Suprapubic skin (tissue), 4 donors: ENCODE data around the gene NEMF. TPM values are rescaled to one million over a fixed set of nuclear protein-coding genes. Genes with fewer than 3 reads are reported as not detected.

Source experiments
- DNase-seq, 2 donors: peaks; one replicate each; pipeline ENCODE4 v3.0.0-alpha.2; 2019; ENCODE audit warnings: low spot score in 2 of 2
- H3K27ac ChIP-seq: fragments of 200-600 bp; sonication (generic); one replicate; pipeline ENCODE4 v1.5.1; 2019
- H3K27me3 ChIP-seq: fragments of 200-600 bp; sonication (generic); one replicate; pipeline ENCODE4 v1.5.1; 2019
- H3K36me3 ChIP-seq: fragments of 200-600 bp; sonication (generic); one replicate; pipeline ENCODE4 v1.5.1; 2019
- H3K4me1 ChIP-seq: fragments of 200-600 bp; sonication (generic); one replicate; pipeline ENCODE4 v1.5.1; 2019
- H3K4me3 ChIP-seq: fragments of 200-600 bp; sonication (generic); one replicate; pipeline ENCODE4 v1.5.1; 2019; ENCODE audit warnings: mild to moderate bottlenecking
- H3K9me3 ChIP-seq: fragments of 200-600 bp; sonication (generic); one replicate; pipeline ENCODE4 v1.5.1; 2019
- EP300 ChIP-seq: sonication (generic); formaldehyde crosslinking; IDR thresholded peaks from one replicate; pipeline ENCODE4 v1.6.1; 2017; ENCODE audit warnings: antibody characterized with exemption
- POLR2A ChIP-seq, 2 donors: fragments of 450-650 bp; IDR thresholded peaks; one replicate each; pipeline ENCODE4 v1.6.1; 2017; ENCODE audit warnings: antibody characterized with exemption in 2 of 2, mild to moderate bottlenecking in 2 of 2, moderate library complexity in 2 of 2
- POLR2AphosphoS5 ChIP-seq, 3 donors: sonication (generic); formaldehyde crosslinking; IDR thresholded peaks; one replicate each; pipeline ENCODE4 v1.6.1; 2017; ENCODE audit warnings: antibody characterized with exemption in 3 of 3
- WGBS: methylation state at CpG from one replicate; pipeline ENCODE4 v1.1.5; 2018; 5-methylcytosine and 5-hydroxymethylcytosine counted together
- total RNA-seq, 4 donors: library from RNA; depleted of rRNA; stranded (reverse); fragments of >200 nt; gene quantifications; one replicate each; pipeline ENCODE4 v1.1.0, GENCODE V29; 2016
- TF ChIP-seq, protein P1 (sequence below), 2 donors: fragments of 200-600 bp in 1 of 2; fragments of 450-650 bp in 1 of 2; sonication (generic) in 1 of 2; IDR thresholded peaks; one replicate each; pipeline ENCODE4 v1.5.1; 2016 to 2019; ENCODE audit warnings: antibody characterized with exemption in 2 of 2, mild to moderate bottlenecking in 1 of 2, moderate library complexity in 1 of 2

NEMF gene
- total RNA-seq, 4 donors from 2014 or later, result 70.6 to 181 (median 81.5) TPM

- H3K36me3 ChIP-seq, result no peaks in the 10 kb centered on the region
- DNase-seq, result peak in 1 of 2 donors; percentile 84
- TF ChIP-seq EP300, result no peak
- no peak for TF ChIP-seq POLR2A (IDR thresholded peaks at IDR 0.05)
- no peak for TF ChIP-seq POLR2AphosphoS5 (IDR thresholded peaks at IDR 0.05)
- TF ChIP-seq, protein P1, sequence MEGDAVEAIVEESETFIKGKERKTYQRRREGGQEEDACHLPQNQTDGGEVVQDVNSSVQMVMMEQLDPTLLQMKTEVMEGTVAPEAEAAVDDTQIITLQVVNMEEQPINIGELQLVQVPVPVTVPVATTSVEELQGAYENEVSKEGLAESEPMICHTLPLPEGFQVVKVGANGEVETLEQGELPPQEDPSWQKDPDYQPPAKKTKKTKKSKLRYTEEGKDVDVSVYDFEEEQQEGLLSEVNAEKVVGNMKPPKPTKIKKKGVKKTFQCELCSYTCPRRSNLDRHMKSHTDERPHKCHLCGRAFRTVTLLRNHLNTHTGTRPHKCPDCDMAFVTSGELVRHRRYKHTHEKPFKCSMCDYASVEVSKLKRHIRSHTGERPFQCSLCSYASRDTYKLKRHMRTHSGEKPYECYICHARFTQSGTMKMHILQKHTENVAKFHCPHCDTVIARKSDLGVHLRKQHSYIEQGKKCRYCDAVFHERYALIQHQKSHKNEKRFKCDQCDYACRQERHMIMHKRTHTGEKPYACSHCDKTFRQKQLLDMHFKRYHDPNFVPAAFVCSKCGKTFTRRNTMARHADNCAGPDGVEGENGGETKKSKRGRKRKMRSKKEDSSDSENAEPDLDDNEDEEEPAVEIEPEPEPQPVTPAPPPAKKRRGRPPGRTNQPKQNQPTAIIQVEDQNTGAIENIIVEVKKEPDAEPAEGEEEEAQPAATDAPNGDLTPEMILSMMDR (IDR thresholded peaks at IDR 0.05), result peak; percentile 63 to 85
- no peaks in the 10 kb centered on the region for H3K27me3 ChIP-seq
- no peak overlapping the region for H3K27ac ChIP-seq
- no peak overlapping the region for H3K4me3 ChIP-seq
- 0% methylated on average over 4 of the region's 4 CpGs for WGBS
- peaks cover 43% of the 10 kb centered on the region for H3K4me1 ChIP-seq
- no peaks in the 10 kb centered on the region for H3K9me3 ChIP-seq
Observed at GRCh38 chr14:49865431-49865859, 12.9 kb upstream of the NEMF start.

DNA sequence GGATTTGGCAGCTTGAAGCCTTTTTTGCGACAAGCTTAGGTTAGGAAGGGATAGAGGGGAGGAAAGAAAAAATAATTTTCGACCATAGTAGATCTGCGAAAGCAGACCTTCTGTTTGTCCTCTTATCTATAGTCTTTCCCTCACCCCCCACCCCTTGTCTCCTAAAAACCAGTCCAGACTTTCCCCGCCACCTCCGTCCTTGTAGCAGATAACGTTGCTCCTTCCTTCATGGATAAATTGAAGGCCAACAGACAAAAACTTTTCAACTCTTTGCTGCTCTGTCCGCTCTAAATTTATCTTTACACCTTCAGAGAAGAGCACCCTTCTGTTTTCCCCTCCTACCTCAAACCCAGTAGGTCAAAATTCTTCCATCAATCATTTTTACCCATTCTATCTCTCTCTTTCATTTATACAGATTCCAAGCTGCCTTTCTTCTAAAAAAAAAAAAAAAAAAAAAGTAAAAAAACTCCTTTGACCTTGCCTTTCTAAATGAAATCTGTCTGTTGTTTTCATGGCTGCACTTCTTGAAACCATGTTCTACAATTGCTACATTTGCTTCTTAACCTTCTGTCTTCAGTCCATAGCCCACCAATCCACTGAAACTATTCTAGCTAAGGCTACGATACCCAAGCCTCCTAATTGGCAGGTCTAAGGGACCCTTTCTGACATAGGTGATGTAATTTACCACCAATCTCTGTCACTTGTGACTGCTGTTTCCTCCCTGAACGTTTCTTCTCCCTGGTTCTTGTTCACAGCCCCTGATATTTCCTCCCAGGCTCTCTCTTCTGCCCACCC lies 11.1 kb upstream of the NEMF start:
- DNase-seq, result no peak
- Histone ChIP-seq H3K36me3 (no peaks in the 10 kb centered on the region), H3K27me3 (no peaks in the 10 kb centered on the region), H3K4me3 (peak overlapping the region; percentile 71), H3K27ac (peak overlapping the region; percentile 99), H3K9me3 (no peaks in the 10 kb centered on the region), H3K4me1 (peaks cover 38% of the 10 kb centered on the region)
- WGBS, result 18% methylated on average over 9 of the region's 9 CpGs
- no peak for TF ChIP-seq POLR2A (IDR thresholded peaks at IDR 0.05)
- no peak for TF ChIP-seq EP300

DNA sequence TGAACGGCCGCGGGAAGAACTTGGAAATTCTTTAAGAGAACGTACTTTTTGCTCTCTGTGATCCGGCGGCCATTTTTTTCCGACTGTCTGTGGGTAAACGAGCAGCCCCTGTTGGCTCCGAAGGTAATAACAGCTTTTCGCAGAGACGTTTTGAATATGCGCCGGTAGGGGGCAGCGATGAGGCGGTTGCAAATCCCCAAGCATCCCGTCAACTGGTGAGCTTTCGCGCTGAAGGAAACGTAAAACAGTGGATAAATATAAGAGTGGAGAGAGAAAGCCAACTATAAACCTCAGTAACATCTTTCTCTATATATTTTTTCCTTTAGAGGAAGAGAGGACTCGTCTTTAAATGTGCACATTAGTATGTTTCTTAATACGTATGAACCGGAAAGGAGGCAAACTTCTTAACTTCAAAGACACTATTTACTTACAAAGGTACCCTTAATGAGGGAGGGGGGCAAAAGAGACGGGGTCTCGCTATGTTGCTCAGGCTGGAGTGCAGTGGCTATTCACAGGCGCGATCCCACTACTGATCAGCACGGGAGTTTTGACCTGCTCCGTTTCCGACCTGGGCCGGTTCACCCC lies 9.6 kb upstream of the NEMF start:
- H3K9me3 ChIP-seq, result no peaks in the 10 kb centered on the region
- under 1% methylated on average over 26 of the region's 30 CpGs for WGBS
- peak overlapping the region; percentile 71 for H3K4me3 ChIP-seq
- peaks cover 32% of the 10 kb centered on the region for H3K4me1 ChIP-seq
- H3K36me3 ChIP-seq, result no peaks in the 10 kb centered on the region
- TF ChIP-seq, protein P1 (IDR thresholded peaks at IDR 0.05), result peak; percentile 100
- no peak for TF ChIP-seq POLR2AphosphoS5 (IDR thresholded peaks at IDR 0.05)
- H3K27ac ChIP-seq, result peak overlapping the region; percentile 99
- no peaks in the 10 kb centered on the region for H3K27me3 ChIP-seq
- DNase-seq, result peak; percentile 93 to 96

- peak; percentile 81 to 85 for DNase-seq
- H3K27me3 ChIP-seq, result no peaks in the 10 kb centered on the region
- H3K36me3 ChIP-seq, result no peaks in the 10 kb centered on the region
- under 1% methylated on average over 12 of the region's 12 CpGs for WGBS
- TF ChIP-seq POLR2A (IDR thresholded peaks at IDR 0.05) (no peak), EP300 (no peak), POLR2AphosphoS5 (IDR thresholded peaks at IDR 0.05) (no peak)
- TF ChIP-seq, protein P1 (IDR thresholded peaks at IDR 0.05), result no peak
- peak overlapping the region; percentile 71 for H3K4me3 ChIP-seq
- H3K9me3 ChIP-seq, result no peaks in the 10 kb centered on the region
- H3K27ac ChIP-seq, result peak overlapping the region; percentile 99
- H3K4me1 ChIP-seq, result peaks cover 30% of the 10 kb centered on the region
Observed at GRCh38 chr14:49861699-49862088, 9.1 kb upstream of the NEMF start.

- peak overlapping the region; percentile 99 for H3K27ac ChIP-seq
- no peak for TF ChIP-seq POLR2A (IDR thresholded peaks at IDR 0.05)
- TF ChIP-seq, protein P1 (IDR thresholded peaks at IDR 0.05), result no peak
- no peak for TF ChIP-seq POLR2AphosphoS5 (IDR thresholded peaks at IDR 0.05)
- 22% methylated on average over 4 of the region's 4 CpGs for WGBS
Observed at GRCh38 chr14:49860988-49861698, 8.6 kb upstream of the NEMF start.

More at GRCh38 chr14:49860988-49861698, 8.6 kb upstream of the NEMF start:
- H3K9me3 ChIP-seq, result no peaks in the 10 kb centered on the region
- peak overlapping the region; percentile 71 for H3K4me3 ChIP-seq
- H3K4me1 ChIP-seq, result peaks cover 30% of the 10 kb centered on the region
- no peaks in the 10 kb centered on the region for H3K36me3 ChIP-seq
- no peaks in the 10 kb centered on the region for H3K27me3 ChIP-seq
- DNase-seq, result no peak
